GM12878 (cell line): Measurements from ENCODE around the gene PTS. TPM values are rescaled to one million over a fixed set of nuclear protein-coding genes. Genes with fewer than 3 reads are reported as not detected.

Experiments used
- ATAC-seq: fragments of 200-7000 bp; cut with Tn5 transposase; 3 replicates; pipeline ENCODE4 v1.9.1; 2020; ENCODE audit warnings: mild to moderate bottlenecking, moderate library complexity
- BruUV-seq: library from RNA; stranded (reverse); fragments of 400-500 nt; replicated peaks from 2 replicates; lab custom pipeline; 2021; lab: Mats Ljungman, UMichigan
- CTCF ChIA-PET: fragments of 300-600 bp; sonication (Branson Sonifier 250); formaldehyde crosslinking; extraction: SDS; loops from one replicate; lab custom pipeline; 2021; ENCODE audit warnings: inconsistent platforms; lab: Yijun Ruan, JAX
- POLR2A ChIA-PET: fragments of 350-600 bp; formaldehyde crosslinking; extraction: SDS; loops from one replicate; lab custom pipeline; 2021; ENCODE audit warnings: inconsistent platforms; lab: Charles Lee
- RAD21 ChIA-PET: fragments of 300-600 bp; sonication (Branson Sonifier 250); formaldehyde crosslinking; loops from one replicate; lab custom pipeline; 2023; ENCODE audit warnings: antibody characterized with exemption; ENCODE audit not compliant: unreplicated experiment; lab: Charles Lee
- SMC1A ChIA-PET: fragments of 300-600 bp; sonication (Branson Sonifier 250); formaldehyde crosslinking; loops from one replicate; lab custom pipeline; 2023; ENCODE audit not compliant: unreplicated experiment, uncharacterized antibody; lab: Charles Lee
- DNase-seq: peaks from one replicate; pipeline ENCODE4 v3.0.0-alpha.2; 2011; ENCODE audit warnings: low read depth, low spot score
- FAIRE-seq: peaks from 3 replicates; lab custom pipeline; 2011; peaks lifted over from hg19 to GRCh38; lab: Jason Lieb, UNC
- H2AFZ ChIP-seq: 2 replicates; pipeline ENCODE4 v1.6.0; 2011; ENCODE audit warnings: low read depth, low read length, control low read depth; ENCODE audit not compliant: control insufficient read depth
- H3K27ac ChIP-seq: 2 replicates; pipeline ENCODE4 v1.5.1; 2011; ENCODE audit warnings: control low read depth; ENCODE audit not compliant: control insufficient read depth, insufficient read depth
- H3K27me3 ChIP-seq, 2 experiments: replicated peaks in 1 of 2; 2 replicates each; pipeline versions ENCODE4 v1.6.0 to v1.6.1; 2011; ENCODE audit warnings: low read length in 1 of 2; ENCODE audit not compliant: control insufficient read depth in 2 of 2, insufficient read depth in 2 of 2
- H3K36me3 ChIP-seq, 2 experiments: 2 replicates each; pipeline ENCODE4 v1.5.1; 2011; ENCODE audit warnings: low read length in 1 of 2; ENCODE audit not compliant: control insufficient read depth in 2 of 2, insufficient read depth in 2 of 2
- H3K4me1 ChIP-seq: 2 replicates; pipeline ENCODE4 v1.6.1; 2011; ENCODE audit warnings: mild to moderate bottlenecking, low read length, moderate library complexity, mixed read lengths; ENCODE audit not compliant: control insufficient read depth, insufficient read depth
- H3K4me2 ChIP-seq: 2 replicates; pipeline ENCODE4 v1.6.0; 2011; ENCODE audit warnings: control low read depth; ENCODE audit not compliant: control insufficient read depth, insufficient read depth
- H3K4me3 ChIP-seq: fragments of 200-600 bp; sonication (generic); 2 replicates; pipeline ENCODE4 v1.5.1; 2016
- H3K79me2 ChIP-seq: 2 replicates; pipeline ENCODE4 v1.6.0; 2011; ENCODE audit warnings: low read length; ENCODE audit not compliant: control insufficient read depth, insufficient read depth
- H3K9ac ChIP-seq: 2 replicates; pipeline ENCODE4 v1.8.0; 2011; ENCODE audit warnings: low read length, control low read depth, mixed read lengths; ENCODE audit not compliant: control insufficient read depth, insufficient read depth
- H3K9me3 ChIP-seq: replicated peaks from 3 replicates; pipeline ENCODE4 v1.5.1; 2011; ENCODE audit warnings: mild to moderate bottlenecking, low read length; ENCODE audit not compliant: control insufficient read depth, insufficient read depth
- H4K20me1 ChIP-seq: 2 replicates; pipeline ENCODE4 v1.6.0; 2011; ENCODE audit not compliant: control insufficient read depth, insufficient read depth
- ASH2L ChIP-seq: fragments of 300-600, 200-600 bp; sonication (generic); IDR thresholded peaks from 2 replicates; pipeline ENCODE4 v1.6.1; 2017; ENCODE audit warnings: low read depth, mild to moderate bottlenecking, borderline replicate concordance
- ATF7 ChIP-seq: fragments of 450-650 bp; IDR thresholded peaks from 2 replicates; pipeline ENCODE4 v1.6.1; 2016; ENCODE audit warnings: low read depth, mild to moderate bottlenecking
- CBFB ChIP-seq: IDR thresholded peaks from 2 replicates; pipeline ENCODE4 v1.6.1; 2016; ENCODE audit warnings: antibody characterized with exemption, low read depth
- CREB1 ChIP-seq: IDR thresholded peaks from 2 replicates; pipeline ENCODE4 v1.6.1; 2012; ENCODE audit warnings: low read depth, mild to moderate bottlenecking, inconsistent platforms
- EZH2 ChIP-seq: IDR thresholded peaks from 2 replicates; pipeline ENCODE4 v1.6.1; 2012; ENCODE audit warnings: low read depth, mild to moderate bottlenecking, control low read depth, inconsistent platforms, low read length, borderline replicate concordance; ENCODE audit not compliant: control insufficient read depth
- GATAD2B ChIP-seq: fragments of 450-650 bp; conservative IDR thresholded peaks from 2 replicates; pipeline ENCODE4 v1.6.1; 2017; ENCODE audit warnings: low read depth, mild to moderate bottlenecking, moderate library complexity
- IRF4 ChIP-seq: IDR thresholded peaks from 2 replicates; pipeline ENCODE4 v1.6.1; 2011; ENCODE audit warnings: low read depth, low read length
- MYB ChIP-seq: fragments of 150-350 bp; IDR thresholded peaks from 2 replicates; pipeline ENCODE4 v1.6.1; 2014; ENCODE audit warnings: mild to moderate bottlenecking, low read depth, low read length, borderline replicate concordance
- RAD21 ChIP-seq: IDR thresholded peaks from 2 replicates; pipeline ENCODE4 v1.6.1; 2011; ENCODE audit warnings: mild to moderate bottlenecking, low read depth, low read length, moderate library complexity; ENCODE audit not compliant: insufficient read depth
- RCOR1 ChIP-seq: conservative IDR thresholded peaks from 2 replicates; pipeline ENCODE4 v1.6.1; 2012; ENCODE audit warnings: low read depth, low read length, improper control_type of control experiment
- SMARCA5 ChIP-seq: fragments of 450-650 bp; IDR thresholded peaks from 2 replicates; pipeline ENCODE4 v1.6.1; 2017; ENCODE audit warnings: mild to moderate bottlenecking
- SP1 ChIP-seq: IDR thresholded peaks from one replicate; pipeline ENCODE4 v1.6.1; 2011; ENCODE audit warnings: low read depth, low read length
- WGBS: methylation state at CpG from one replicate; pipeline ENCODE4 v1.1.6; 2016; ENCODE audit warnings: low lambda C conversion rate; ENCODE audit not compliant: insufficient replicate concordance, insufficient coverage; ENCODE audit errors: missing lambda C conversion rate; 5-methylcytosine and 5-hydroxymethylcytosine counted together
- in situ Hi-C: fragments of 300-500 bp; cut with MboI; formaldehyde crosslinking; loops from 9 replicates; pipeline ENCODE4 v1.14.3; 2018; ENCODE audit warnings: mixed read lengths
- intact Hi-C: fragments of 100-400 bp; cut with micrococcal nuclease; formaldehyde crosslinking; loops from one replicate; pipeline ENCODE4 v1.14.2; 2022; ENCODE audit not compliant: unreplicated experiment
- polyA plus RNA-seq, 11 experiments: library from polyadenylated mRNA; depleted of rRNA in 4 of 11; unstranded in 6 of 11; stranded (reverse) in 5 of 11; fragments of >200 nt; fragmentation: Nextera tagmentation in 4 of 11; fragmentation: Illumina TruSeq in 1 of 11; extraction: Ambion mirVana in 4 of 11; extraction: Trizol in 1 of 11; gene quantifications; 1 replicate in 1 of 11; 2 replicates in 10 of 11; pipeline versions ENCODE4 v1.2.1 to v1.2.3, GENCODE V29; 2011 to 2016; ENCODE audit warnings: inconsistent platforms in 2 of 11, missing spikeins in 2 of 11, low read depth in 1 of 11
- total RNA-seq, 4 experiments: library from RNA; depleted of rRNA in 3 of 4; stranded (reverse); fragments of >200 nt in 3 of 4; fragmentation: Illumina TruSeq in 1 of 4; extraction: Trizol in 1 of 4; gene quantifications; 2 replicates each; pipeline versions ENCODE4 v1.2.1 to v1.2.3, GENCODE V29; 2013 to 2021
- TF ChIP-seq, protein P1 (sequence below): IDR thresholded peaks from 2 replicates; pipeline ENCODE4 v1.6.1; 2012; ENCODE audit warnings: low read depth, low read length, improper control_type of control experiment
- TF ChIP-seq, protein P2 (sequence below): IDR thresholded peaks from 2 replicates; pipeline ENCODE4 v1.6.1; 2012; ENCODE audit warnings: mild to moderate bottlenecking, low read depth, low read length

PTS gene
- total and polyA plus RNA-seq, 10 of the 15 experiments (the other 5 are each of a cell fraction or from before 2014, with no cell fraction given), result 11.7 to 47.6 (median 15.5) TPM

DNA sequence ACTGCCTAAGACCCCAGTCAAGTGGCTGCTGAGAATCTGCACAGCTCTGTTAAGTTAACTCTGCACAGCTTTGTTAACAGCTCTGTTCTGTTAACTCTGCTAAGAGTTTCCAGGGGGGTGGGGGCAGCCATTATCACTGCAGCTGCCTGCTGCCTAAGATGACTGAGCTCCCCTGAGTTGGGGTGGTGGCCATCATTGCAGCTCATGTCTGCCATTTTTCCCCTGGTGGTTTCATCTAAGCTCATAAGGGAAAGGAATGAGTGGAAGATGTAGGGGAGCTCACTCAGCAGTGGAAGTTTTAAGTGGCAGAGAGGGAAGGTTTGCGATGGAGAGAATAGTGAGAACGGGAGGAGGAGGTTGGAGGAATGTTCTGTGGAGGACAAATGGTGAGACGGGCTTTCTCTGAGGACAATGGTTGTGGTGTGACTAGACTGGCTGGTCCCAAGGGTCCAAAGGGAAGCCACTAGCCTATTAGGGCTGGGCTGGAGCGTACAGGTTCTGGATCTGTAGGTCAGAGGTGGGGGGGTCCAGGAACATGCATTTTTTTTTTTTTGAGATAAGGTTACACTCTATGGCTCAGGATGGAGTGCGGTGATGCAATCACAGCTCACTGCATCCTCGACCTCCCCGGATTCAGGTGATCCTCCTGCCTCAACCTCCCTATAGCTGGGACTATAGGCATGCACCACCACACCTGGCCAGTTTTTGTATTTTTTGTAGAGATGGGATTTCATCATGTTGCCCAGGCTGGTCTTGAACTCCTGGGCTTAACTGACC, 48.0 kb downstream of the PTS start:
- no peaks in the 10 kb centered on the region for H3K36me3 ChIP-seq
- no TSS peak for BruUV-seq
- no peaks in the 10 kb centered on the region for H3K79me2 ChIP-seq
- H3K4me3 ChIP-seq, result no peak overlapping the region
- H3K4me2 ChIP-seq, result no peak overlapping the region
- no peaks in the 10 kb centered on the region for H3K27me3 ChIP-seq
- POLR2A ChIA-PET, result interaction anchor here (0.7 to 1.5 kb wide), 2 partner anchors 42 to 48 kb away, joined by 4 to 8 read pairs; partner anchors contain the start of gene PTS
- WGBS, result 67% methylated on average over 7 of the region's 7 CpGs
- no peak for DNase-seq
- RAD21 ChIA-PET, result interaction anchor here (0.5 kb wide), 1 partner anchor 343 kb away, joined by 3 read pairs; no protein-coding TSS in a partner anchor
- TF ChIP-seq CREB1 (no peak), RCOR1 (no peak), SMARCA5 (no peak), RAD21 (no peak), IRF4 (no peak), MYB (no peak)
- no peak overlapping the region for H2AFZ ChIP-seq
- H3K4me1 ChIP-seq, result no peaks in the 10 kb centered on the region
- H4K20me1 ChIP-seq, result no peaks in the 10 kb centered on the region
- H3K9ac ChIP-seq, result no peak overlapping the region
- in situ Hi-C loops (loop anchor here (10.0 kb wide), 1 partner anchor 339 kb away; the partner anchor contains the start of gene DIXDC1), intact Hi-C loops (no loop called here)
- FAIRE-seq, result no peak
- no peak overlapping the region for H3K27ac ChIP-seq
- no peaks in the 10 kb centered on the region for H3K9me3 ChIP-seq
- CTCF ChIA-PET, result interaction anchor here (0.7 to 2.5 kb wide), 4 partner anchors 53 to 164 kb away, joined by 3 to 14 read pairs (median 4); no protein-coding TSS in a partner anchor
- SMC1A ChIA-PET, result interaction anchor here (0.9 to 1.5 kb wide), 3 partner anchors 9 to 51 kb away, joined by 4 to 5 read pairs (median 4); no protein-coding TSS in a partner anchor
- ATAC-seq, result no peak

DNA sequence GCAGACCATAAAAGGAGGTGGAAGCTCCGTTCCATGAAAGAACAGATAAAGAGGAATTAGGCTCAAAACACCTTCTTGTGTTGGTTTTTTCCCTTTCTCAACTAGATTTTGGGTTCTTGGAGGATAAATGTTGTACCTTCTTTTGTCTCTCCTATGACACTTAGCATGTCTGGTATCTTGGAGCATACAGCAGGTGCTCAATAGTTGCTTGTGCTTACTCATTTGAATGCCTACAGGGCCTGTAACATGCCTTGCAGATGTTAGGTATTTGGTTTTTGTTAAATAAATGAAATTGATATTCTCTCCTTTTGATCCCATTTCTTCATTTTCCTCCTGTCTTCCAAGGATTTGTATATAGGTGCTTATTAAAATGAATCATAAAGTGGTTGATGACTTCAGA, 50.8 kb downstream of the PTS start:
- SMC1A ChIA-PET, result interaction anchor here (8.4 kb wide), 1 partner anchor 55 kb away, joined by 161 read pairs; the partner anchor contains the start of gene PTS
- TF ChIP-seq CBFB (no peak), GATAD2B (no peak), EZH2 (no peak), ATF7 (no peak), ASH2L (no peak), SP1 (no peak)
- TF ChIP-seq, protein P1, sequence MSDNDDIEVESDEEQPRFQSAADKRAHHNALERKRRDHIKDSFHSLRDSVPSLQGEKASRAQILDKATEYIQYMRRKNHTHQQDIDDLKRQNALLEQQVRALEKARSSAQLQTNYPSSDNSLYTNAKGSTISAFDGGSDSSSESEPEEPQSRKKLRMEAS, result no peak
- TF ChIP-seq, protein P2, sequence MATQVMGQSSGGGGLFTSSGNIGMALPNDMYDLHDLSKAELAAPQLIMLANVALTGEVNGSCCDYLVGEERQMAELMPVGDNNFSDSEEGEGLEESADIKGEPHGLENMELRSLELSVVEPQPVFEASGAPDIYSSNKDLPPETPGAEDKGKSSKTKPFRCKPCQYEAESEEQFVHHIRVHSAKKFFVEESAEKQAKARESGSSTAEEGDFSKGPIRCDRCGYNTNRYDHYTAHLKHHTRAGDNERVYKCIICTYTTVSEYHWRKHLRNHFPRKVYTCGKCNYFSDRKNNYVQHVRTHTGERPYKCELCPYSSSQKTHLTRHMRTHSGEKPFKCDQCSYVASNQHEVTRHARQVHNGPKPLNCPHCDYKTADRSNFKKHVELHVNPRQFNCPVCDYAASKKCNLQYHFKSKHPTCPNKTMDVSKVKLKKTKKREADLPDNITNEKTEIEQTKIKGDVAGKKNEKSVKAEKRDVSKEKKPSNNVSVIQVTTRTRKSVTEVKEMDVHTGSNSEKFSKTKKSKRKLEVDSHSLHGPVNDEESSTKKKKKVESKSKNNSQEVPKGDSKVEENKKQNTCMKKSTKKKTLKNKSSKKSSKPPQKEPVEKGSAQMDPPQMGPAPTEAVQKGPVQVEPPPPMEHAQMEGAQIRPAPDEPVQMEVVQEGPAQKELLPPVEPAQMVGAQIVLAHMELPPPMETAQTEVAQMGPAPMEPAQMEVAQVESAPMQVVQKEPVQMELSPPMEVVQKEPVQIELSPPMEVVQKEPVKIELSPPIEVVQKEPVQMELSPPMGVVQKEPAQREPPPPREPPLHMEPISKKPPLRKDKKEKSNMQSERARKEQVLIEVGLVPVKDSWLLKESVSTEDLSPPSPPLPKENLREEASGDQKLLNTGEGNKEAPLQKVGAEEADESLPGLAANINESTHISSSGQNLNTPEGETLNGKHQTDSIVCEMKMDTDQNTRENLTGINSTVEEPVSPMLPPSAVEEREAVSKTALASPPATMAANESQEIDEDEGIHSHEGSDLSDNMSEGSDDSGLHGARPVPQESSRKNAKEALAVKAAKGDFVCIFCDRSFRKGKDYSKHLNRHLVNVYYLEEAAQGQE, result no peak

More for the DNA sequence above, 50.8 kb downstream of the PTS start:
- ChIA-PET RAD21 (no interaction called here), CTCF (interaction anchor here (0.6 to 8.3 kb wide), 3 partner anchors 163 to 509 kb away, joined by 3 to 121 read pairs (median 3); no protein-coding TSS in a partner anchor), POLR2A (no interaction called here)
- H3K4me2 ChIP-seq, result no peak overlapping the region
- H4K20me1 ChIP-seq, result no peaks in the 10 kb centered on the region
- WGBS, result 40% methylated on average over 1 of the region's 1 CpG
- no peak overlapping the region for H3K4me3 ChIP-seq
- no TSS peak for BruUV-seq
- H3K4me1 ChIP-seq, result no peaks in the 10 kb centered on the region
- no peaks in the 10 kb centered on the region for H3K9me3 ChIP-seq
- H3K36me3 ChIP-seq, result no peaks in the 10 kb centered on the region
- no peak for ATAC-seq
- no peak overlapping the region for H3K9ac ChIP-seq
- no peak overlapping the region for H3K27ac ChIP-seq
- DNase-seq, result no peak
- no peaks in the 10 kb centered on the region for H3K27me3 ChIP-seq
- FAIRE-seq, result no peak
- intact Hi-C loops, result no loop called here
- in situ Hi-C loops, result loop anchor here (5.0 to 10.0 kb wide), 2 partner anchors 55 to 342 kb away; partner anchors contain the start of gene DIXDC1
- H3K79me2 ChIP-seq, result no peaks in the 10 kb centered on the region
- no peak overlapping the region for H2AFZ ChIP-seq
